ENCODE data around the gene AEBP2.

- no peak for TF ChIP-seq POLR2AphosphoS5 (IDR thresholded peaks at IDR 0.05; ENCODE audit: low read depth, low read length)
- no peak for TF ChIP-seq TAF1 (IDR thresholded peaks at IDR 0.05; ENCODE audit: low read depth, low read length)
- no peak for TF ChIP-seq POLR2A (IDR thresholded peaks at IDR 0.05; ENCODE audit: low read depth, low read length)
These were observed 8.3 kb upstream of the AEBP2 start for GRCh38 chr12:19430988-19431387.
